SH-SY5Y (cell line): ENCODE measurements around the gene LAMC1.

Experiments
- GATA2 ChIP-seq: IDR thresholded peaks from 2 replicates; pipeline ENCODE4 v1.6.1; 2011; ENCODE audit warnings: mild to moderate bottlenecking, low read depth, low read length
- GATA3 ChIP-seq: IDR thresholded peaks from 2 replicates; pipeline ENCODE4 v1.6.1; 2011; ENCODE audit warnings: low read depth, mild to moderate bottlenecking, low read length, moderate library complexity

Gene LAMC1

DNA sequence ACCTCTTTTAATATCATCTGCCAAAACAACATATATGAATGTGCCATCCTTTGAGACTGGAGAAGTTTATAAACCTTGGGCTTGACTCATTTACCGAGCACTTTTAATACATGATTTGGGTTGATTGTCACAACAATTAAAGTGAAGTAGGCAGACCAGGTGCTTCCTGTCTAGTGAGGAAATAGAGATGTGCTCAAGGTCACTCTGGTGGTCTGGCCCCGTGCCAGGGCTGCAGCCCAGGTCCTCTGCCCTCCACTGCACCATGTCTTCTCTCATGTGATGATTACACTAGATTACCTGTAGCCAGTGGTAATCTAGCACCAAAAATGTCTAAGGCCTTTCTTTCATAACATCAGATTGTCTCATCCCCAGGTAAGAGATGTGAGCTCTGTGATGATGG is 101.0 kb downstream of the LAMC1 start:
- TF ChIP-seq GATA2 (no peak), GATA3 (no peak)

DNA sequence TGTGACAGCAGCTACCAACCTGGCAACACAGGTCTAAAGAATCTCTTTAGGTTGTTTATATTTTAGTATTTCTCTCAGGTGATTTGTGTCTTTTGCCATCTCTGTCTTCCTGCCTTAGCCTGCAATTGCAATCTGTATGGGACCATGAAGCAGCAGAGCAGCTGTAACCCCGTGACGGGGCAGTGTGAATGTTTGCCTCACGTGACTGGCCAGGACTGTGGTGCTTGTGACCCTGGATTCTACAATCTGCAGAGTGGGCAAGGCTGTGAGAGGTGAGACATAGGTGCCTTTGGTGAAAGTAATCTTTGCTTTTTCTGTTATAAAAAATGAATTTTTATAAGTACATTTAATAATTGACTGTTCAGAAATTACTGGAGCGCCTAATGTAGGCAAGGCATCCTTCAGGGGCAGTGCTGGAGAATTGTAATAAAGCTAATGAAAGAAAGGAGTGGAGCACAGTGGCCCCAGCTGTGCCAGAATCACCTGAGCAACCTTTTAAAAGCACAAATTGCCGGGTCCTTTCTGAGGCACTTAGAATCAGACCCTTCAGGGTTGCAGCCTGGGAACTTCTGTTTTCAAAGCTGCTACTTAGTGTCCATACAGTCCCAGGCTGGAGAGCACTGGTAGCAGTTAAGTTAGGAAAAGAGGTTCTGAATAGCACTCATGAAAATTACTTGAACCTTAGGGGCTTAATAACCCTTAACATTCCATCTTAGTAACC is 102.2 kb downstream of the LAMC1 start:
- TF ChIP-seq GATA3 (no peak), GATA2 (no peak)

GRCh38 chr1:183126000-183126366 is 102.8 kb downstream of the LAMC1 start:
- TF ChIP-seq GATA3: no peak
- no peak for TF ChIP-seq GATA2

DNA sequence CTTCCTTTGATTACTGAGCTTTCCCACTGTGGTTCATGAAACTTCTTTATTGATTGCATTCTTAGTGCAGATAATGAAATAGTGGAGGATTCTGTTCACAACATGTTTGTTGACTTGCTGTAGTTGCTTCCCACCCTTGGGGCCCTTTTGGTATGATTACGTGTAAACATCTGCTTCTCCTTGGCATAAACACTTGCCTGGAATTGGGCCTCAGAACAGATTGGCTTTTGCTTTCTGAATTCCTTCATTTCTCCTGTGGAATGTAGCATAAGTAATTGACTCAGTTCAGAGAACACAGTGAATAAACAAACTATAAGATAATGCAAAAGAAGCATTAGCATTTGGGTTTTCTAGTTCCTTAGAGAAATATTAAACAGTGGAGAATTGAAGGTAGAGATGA is 103.3 kb downstream of the LAMC1 start:
- TF ChIP-seq GATA3 (no peak), GATA2 (no peak)

GRCh38 chr1:183129921-183130690 is 106.9 kb downstream of the LAMC1 start:
- TF ChIP-seq GATA2 (no peak), GATA3 (no peak)

DNA sequence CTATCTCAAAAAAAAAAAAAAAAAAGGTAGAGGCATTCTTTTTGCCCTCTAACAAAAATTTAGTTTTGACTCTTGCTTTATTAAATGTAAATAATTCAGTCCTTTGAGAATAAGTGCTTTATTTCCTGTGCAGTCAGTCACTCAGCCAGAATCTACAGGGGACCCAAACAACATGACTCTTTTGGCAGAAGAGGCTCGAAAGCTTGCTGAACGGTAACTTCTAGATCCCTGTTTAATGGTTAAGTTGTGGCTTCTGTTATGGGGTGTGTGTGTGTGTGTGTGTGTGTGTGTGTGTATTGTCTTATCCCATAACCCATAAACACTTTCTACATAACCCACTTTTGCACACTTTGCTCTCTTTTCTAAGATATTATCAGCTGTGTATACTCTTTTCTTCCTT is 107.9 kb downstream of the LAMC1 start:
- no peak for TF ChIP-seq GATA2

- no peak for TF ChIP-seq GATA3
- TF ChIP-seq GATA2: no peak
Observed at GRCh38 chr1:183135336-183135735, 112.1 kb downstream of the LAMC1 start.

DNA sequence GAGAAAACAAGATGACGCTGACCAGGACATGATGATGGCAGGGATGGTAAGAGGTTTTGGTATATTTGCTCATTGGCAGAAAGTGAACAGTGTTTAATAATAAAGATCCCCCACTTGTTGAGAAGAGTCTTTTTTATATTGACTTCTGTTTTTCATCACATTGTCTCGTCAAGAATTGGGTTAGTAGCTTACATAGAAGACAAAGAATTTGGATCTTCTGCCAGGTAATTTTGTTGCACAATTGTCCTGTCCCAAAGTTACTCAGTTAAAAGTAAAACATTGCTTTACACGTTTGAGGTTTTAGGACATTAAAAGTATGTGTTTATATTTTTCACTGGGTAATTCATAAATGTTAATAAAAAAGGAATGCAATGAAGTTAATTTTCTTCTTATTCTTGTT is 114.6 kb downstream of the LAMC1 start:
- no peak for TF ChIP-seq GATA2

DNA sequence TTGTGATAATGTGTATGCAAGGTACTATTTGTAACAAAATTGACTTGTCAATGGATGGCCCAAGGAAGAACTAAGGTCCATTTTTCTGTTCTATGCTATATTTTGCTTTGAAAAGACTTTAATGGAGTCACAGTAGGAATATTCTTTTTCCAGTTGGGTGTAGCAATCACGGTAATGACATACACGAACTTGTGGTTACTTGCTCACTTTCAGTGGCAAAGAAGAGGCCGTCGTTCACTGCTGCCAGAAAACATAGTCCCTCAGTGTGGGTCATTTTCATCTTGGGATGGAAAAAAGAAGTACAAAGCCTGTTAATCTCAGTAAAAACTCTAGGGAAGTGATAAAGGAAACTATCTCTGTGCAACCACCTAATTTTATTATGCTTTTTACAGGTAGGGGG is 115.1 kb downstream of the LAMC1 start:
- TF ChIP-seq GATA3 (no peak), GATA2 (no peak)

DNA sequence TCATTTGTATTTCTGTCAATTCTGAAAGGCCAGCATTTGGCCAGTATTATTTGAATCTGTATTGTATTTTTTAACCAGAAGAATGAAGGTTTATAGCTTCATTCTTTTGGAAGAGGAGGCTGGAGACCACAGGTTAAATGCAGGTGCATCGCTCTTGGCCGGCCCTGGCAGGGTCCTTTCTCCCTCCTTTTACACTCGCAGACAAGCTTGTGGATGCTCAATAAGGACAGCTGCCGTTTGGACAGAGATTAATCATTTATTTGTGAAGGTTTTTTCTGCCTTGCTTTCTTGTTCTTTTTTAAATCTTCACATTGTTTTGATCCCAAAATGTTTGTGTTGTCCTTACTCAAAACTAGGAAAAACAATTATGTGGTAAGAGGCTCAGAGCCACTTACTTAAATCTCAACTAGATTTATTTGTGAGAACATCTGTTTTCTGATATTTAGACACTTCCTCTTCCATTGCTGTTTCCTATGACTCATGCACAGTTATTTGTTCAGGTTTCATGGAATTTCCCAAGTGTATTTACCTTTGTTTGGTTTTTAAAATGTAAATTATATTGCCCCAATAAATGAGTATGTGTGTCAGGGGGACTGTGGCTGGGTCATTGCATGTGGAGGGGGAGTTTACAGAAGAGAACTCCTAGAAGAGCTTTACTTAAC is 116.2 kb downstream of the LAMC1 start:
- TF ChIP-seq GATA3: no peak

GRCh38 chr1:183140633-183141032 is 117.4 kb downstream of the LAMC1 start:
- TF ChIP-seq GATA3 (no peak), GATA2 (no peak)

DNA sequence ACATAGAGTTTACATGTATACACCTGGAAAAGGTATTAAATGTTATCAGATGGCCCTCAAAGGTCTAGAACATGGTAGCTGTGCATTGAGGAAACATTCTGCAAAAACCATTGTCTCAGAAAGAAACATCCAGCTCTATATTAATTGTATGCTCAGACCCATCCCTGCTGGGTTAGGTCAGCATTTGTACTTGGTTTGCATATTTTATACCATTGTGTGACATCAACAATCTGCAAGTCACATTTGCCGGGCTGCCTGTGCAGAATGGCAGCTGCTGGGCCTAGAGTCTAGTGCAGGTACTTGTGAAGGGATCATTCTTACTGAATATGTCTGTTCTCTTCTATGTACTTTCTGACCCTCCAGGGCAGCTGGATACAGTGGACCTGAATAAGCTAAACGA is 119.0 kb downstream of the LAMC1 start:
- TF ChIP-seq GATA3 (no peak), GATA2 (no peak)

DNA sequence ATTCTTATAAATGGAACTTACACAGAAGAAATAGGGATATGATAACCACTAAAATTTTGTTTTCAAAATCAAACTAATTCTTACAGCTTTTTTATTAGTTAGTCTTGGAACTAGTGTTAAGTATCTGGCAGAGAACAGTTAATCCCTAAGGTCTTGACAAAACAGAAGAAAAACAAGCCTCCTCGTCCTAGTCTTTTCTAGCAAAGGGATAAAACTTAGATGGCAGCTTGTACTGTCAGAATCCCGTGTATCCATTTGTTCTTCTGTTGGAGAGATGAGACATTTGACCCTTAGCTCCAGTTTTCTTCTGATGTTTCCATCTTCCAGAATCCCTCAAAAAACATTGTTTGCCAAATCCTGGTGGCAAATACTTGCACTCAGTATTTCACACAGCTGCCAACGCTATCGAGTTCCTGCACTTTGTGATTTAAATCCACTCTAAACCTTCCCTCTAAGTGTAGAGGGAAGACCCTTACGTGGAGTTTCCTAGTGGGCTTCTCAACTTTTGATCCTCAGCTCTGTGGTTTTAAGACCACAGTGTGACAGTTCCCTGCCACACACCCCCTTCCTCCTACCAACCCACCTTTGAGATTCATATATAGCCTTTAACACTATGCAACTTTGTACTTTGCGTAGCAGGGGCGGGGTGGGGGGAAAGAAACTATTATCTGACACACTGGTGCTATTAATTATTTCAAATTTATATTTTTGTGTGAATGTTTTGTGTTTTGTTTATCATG is 120.5 kb downstream of the LAMC1 start:
- no peak for TF ChIP-seq GATA2
- TF ChIP-seq GATA3: no peak

DNA sequence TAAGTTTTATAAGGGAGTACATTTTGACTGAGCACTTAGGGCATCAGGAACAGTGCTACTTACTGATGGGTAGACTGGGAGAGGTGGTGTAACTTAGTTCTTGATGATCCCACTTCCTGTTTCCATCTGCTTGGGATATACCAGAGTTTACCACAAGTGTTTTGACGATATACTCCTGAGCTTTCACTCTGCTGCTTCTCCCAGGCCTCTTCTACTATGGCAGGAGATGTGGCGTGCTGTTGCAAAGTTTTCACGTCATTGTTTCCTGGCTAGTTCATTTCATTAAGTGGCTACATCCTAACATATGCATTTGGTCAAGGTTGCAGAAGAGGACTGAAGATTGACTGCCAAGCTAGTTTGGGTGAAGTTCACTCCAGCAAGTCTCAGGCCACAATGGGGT is 121.5 kb downstream of the LAMC1 start:
- TF ChIP-seq GATA3 (no peak), GATA2 (no peak)
